IMR-90 (cell line): Measurements from ENCODE around the gene BCL11A. TPM values are rescaled to one million over a fixed set of nuclear protein-coding genes. Genes with fewer than 3 reads are reported as not detected.

Experiments used
- ATAC-seq: fragments of 200-7000 bp; cut with Tn5 transposase; 2 replicates; pipeline ENCODE4 v1.9.1; 2020; ENCODE audit warnings: low read depth, mild to moderate bottlenecking, moderate library complexity
- BruUV-seq: library from RNA; stranded (reverse); fragments of 400-500 nt; replicated peaks from 2 replicates; lab custom pipeline; 2021; lab: Mats Ljungman, UMichigan
- CTCF ChIA-PET: fragments of 300-600 bp; formaldehyde crosslinking; extraction: SDS; loops from one replicate; lab custom pipeline; 2021; ENCODE audit warnings: antibody characterized with exemption; lab: Yijun Ruan, JAX
- POLR2A ChIA-PET: fragments of 300-600 bp; sonication (Branson Sonifier 250); formaldehyde crosslinking; loops from one replicate; lab custom pipeline; 2022; ENCODE audit warnings: antibody characterized with exemption; ENCODE audit not compliant: unreplicated experiment; lab: Charles Lee
- DNase-seq: peaks from one replicate; pipeline ENCODE4 v3.0.0; 2013
- H2AFZ ChIP-seq: replicated peaks from 2 replicates; pipeline ENCODE3; 2013; ENCODE audit warnings: low read length, mild to moderate bottlenecking; ENCODE audit not compliant: poor library complexity
- H2AK5ac ChIP-seq: 2 replicates; pipeline ENCODE4 v1.6.1; 2013; ENCODE audit warnings: low read depth, low read length, inconsistent platforms
- H2AK9ac ChIP-seq: replicated peaks from 2 replicates; pipeline ENCODE3; 2013; ENCODE audit warnings: mild to moderate bottlenecking, low read depth, low read length, moderate library complexity; ENCODE audit not compliant: poor library complexity
- H2BK120ac ChIP-seq: 2 replicates; pipeline ENCODE4 v1.6.1; 2013; ENCODE audit warnings: low read depth, low read length, inconsistent platforms
- H2BK15ac ChIP-seq: 3 replicates; pipeline ENCODE4 v1.6.1; 2013; ENCODE audit warnings: low read depth, low read length, inconsistent platforms
- H2BK20ac ChIP-seq: 2 replicates; pipeline ENCODE4 v1.6.1; 2013; ENCODE audit warnings: low read depth, mild to moderate bottlenecking, inconsistent platforms, low read length, moderate library complexity
- H2BK5ac ChIP-seq: 2 replicates; pipeline ENCODE4 v1.6.1; 2013; ENCODE audit warnings: mild to moderate bottlenecking, low read depth, low read length, inconsistent platforms; ENCODE audit not compliant: poor library complexity, severe bottlenecking
- H3K14ac ChIP-seq: replicated peaks from 2 replicates; pipeline ENCODE4 v1.6.1; 2013; ENCODE audit warnings: low read depth, low read length, inconsistent platforms
- H3K18ac ChIP-seq: 2 replicates; pipeline ENCODE4 v1.6.1; 2013; ENCODE audit warnings: low read depth, low read length, control low read depth
- H3K23ac ChIP-seq: 2 replicates; pipeline ENCODE4 v1.6.1; 2013; ENCODE audit warnings: low read depth, low read length, inconsistent platforms
- H3K27ac ChIP-seq: 2 replicates; pipeline ENCODE4 v1.5.1; 2013; ENCODE audit warnings: mild to moderate bottlenecking, control low read depth, low read length; ENCODE audit not compliant: insufficient read depth
- H3K27me3 ChIP-seq: 2 replicates; pipeline ENCODE4 v1.6.1; 2013; ENCODE audit warnings: low read length; ENCODE audit not compliant: control insufficient read depth, insufficient read depth
- H3K36me3 ChIP-seq: 2 replicates; pipeline ENCODE4 v1.6.1; 2013; ENCODE audit warnings: low read length, mixed read lengths; ENCODE audit not compliant: control insufficient read depth, insufficient read depth
- H3K4ac ChIP-seq: 2 replicates; pipeline ENCODE4 v1.6.1; 2013; ENCODE audit warnings: low read depth, low read length, inconsistent platforms
- H3K4me1 ChIP-seq: 2 replicates; pipeline ENCODE4 v1.6.1; 2013; ENCODE audit warnings: low read length, mixed read lengths; ENCODE audit not compliant: control insufficient read depth, insufficient read depth
- H3K4me2 ChIP-seq: 2 replicates; pipeline ENCODE4 v1.6.1; 2013; ENCODE audit warnings: low read depth, mild to moderate bottlenecking, control low read depth, low read length, moderate library complexity
- H3K4me3 ChIP-seq: 2 replicates; pipeline ENCODE4 v1.5.1; 2013; ENCODE audit warnings: low read depth, mild to moderate bottlenecking, control low read depth, low read length, moderate library complexity; ENCODE audit not compliant: insufficient read depth
- H3K56ac ChIP-seq: 2 replicates; pipeline ENCODE4 v1.6.1; 2013; ENCODE audit warnings: low read length, inconsistent platforms; ENCODE audit not compliant: insufficient read depth; ENCODE audit errors: extremely low read depth
- H3K79me1 ChIP-seq, 2 experiments: 2 replicates each; pipeline ENCODE4 v1.6.1; 2013; ENCODE audit warnings: low read length in 2 of 2, inconsistent platforms in 1 of 2, low read depth in 1 of 2
- H3K9ac ChIP-seq: 2 replicates; pipeline ENCODE4 v1.6.1; 2013; ENCODE audit warnings: low read depth, low read length, control low read depth
- H3K9me1 ChIP-seq: 2 replicates; pipeline ENCODE4 v1.6.1; 2013; ENCODE audit warnings: low read length, inconsistent platforms; ENCODE audit not compliant: insufficient read depth
- H3K9me3 ChIP-seq: 2 replicates; pipeline ENCODE4 v1.6.1; 2013; ENCODE audit warnings: low read length; ENCODE audit not compliant: control insufficient read depth, insufficient read depth
- H4K20me1 ChIP-seq: 2 replicates; pipeline ENCODE4 v1.6.1; 2013; ENCODE audit warnings: low read length, inconsistent platforms; ENCODE audit not compliant: insufficient read depth
- H4K5ac ChIP-seq: 2 replicates; pipeline ENCODE4 v1.6.1; 2013; ENCODE audit warnings: mild to moderate bottlenecking, low read depth, low read length, control low read depth
- H4K8ac ChIP-seq, 2 experiments: 2 replicates each; pipeline ENCODE4 v1.6.1; 2013; ENCODE audit warnings: low read depth in 2 of 2, low read length in 2 of 2, control low read depth in 1 of 2, inconsistent platforms in 1 of 2
- H4K91ac ChIP-seq: 2 replicates; pipeline ENCODE4 v1.6.1; 2013; ENCODE audit warnings: low read depth, low read length, inconsistent platforms; ENCODE audit not compliant: insufficient read depth
- BHLHE40 ChIP-seq: fragments of 150-350 bp; IDR thresholded peaks from 2 replicates; pipeline ENCODE4 v1.6.1; 2016; ENCODE audit warnings: mild to moderate bottlenecking, low read depth, low read length
- CHD1 ChIP-seq: IDR thresholded peaks from 2 replicates; pipeline ENCODE4 v1.6.1; 2012; ENCODE audit warnings: low read depth, low read length, improper control_type of control experiment
- ELK1 ChIP-seq: fragments of 150-350 bp; IDR thresholded peaks from 2 replicates; pipeline ENCODE4 v1.6.1; 2016; ENCODE audit warnings: low read depth, mild to moderate bottlenecking, low read length, moderate library complexity, borderline replicate concordance
- MAFK ChIP-seq: IDR thresholded peaks from 2 replicates; pipeline ENCODE4 v1.6.1; 2012; ENCODE audit warnings: low read depth, low read length, improper control_type of control experiment
- MAZ ChIP-seq: IDR thresholded peaks from 2 replicates; pipeline ENCODE4 v1.6.1; 2012; ENCODE audit warnings: low read depth, mild to moderate bottlenecking, low read length, improper control_type of control experiment, moderate library complexity, borderline replicate concordance
- MXI1 ChIP-seq: IDR thresholded peaks from 2 replicates; pipeline ENCODE4 v1.6.1; 2012; ENCODE audit warnings: low read depth, mild to moderate bottlenecking, low read length, moderate library complexity, borderline replicate concordance
- WGBS, 2 experiments: methylation state at CpG; one replicate each; pipeline versions ENCODE4 v1.1.5 to v1.1.7; 2013; ENCODE audit warnings: missing lambda C conversion rate in 2 of 2; ENCODE audit not compliant: insufficient read length in 1 of 2; ENCODE audit errors: extremely low coverage in 2 of 2; 5-methylcytosine and 5-hydroxymethylcytosine counted together
- dilution Hi-C: fragments of 300-500 bp; cut with HindIII; formaldehyde crosslinking; loops from one replicate; pipeline ENCODE4 v1.14.3; 2018; ENCODE audit warnings: low sequenced_read_pairs; ENCODE audit not compliant: unreplicated experiment
- in situ Hi-C: fragments of 300-500 bp; cut with MboI; formaldehyde crosslinking; loops from 3 replicates; pipeline ENCODE4 v1.14.3; 2019; ENCODE audit warnings: low sequenced_read_pairs, inconsistent platforms, mixed read lengths
- intact Hi-C: fragments of 100-400 bp; cut with micrococcal nuclease; formaldehyde crosslinking; loops from 2 replicates; pipeline ENCODE4 v1.10.0; 2022
- polyA plus RNA-seq, 3 experiments: library from polyadenylated mRNA; depleted of rRNA; stranded (reverse); fragments of >200 nt; gene quantifications; 2 replicates each; pipeline ENCODE4 v1.2.3, GENCODE V29; 2012; ENCODE audit warnings: low replicate concordance in 1 of 3
- total RNA-seq: library from RNA; depleted of rRNA; stranded (reverse); fragments of >200 nt; gene quantifications from 2 replicates; pipeline ENCODE4 v1.2.3, GENCODE V29; 2012

BCL11A gene
- total and polyA plus RNA-seq, 2 of the 4 experiments (the other 2 are of a cell fraction), result 1.0 to 1.1 TPM

DNA sequence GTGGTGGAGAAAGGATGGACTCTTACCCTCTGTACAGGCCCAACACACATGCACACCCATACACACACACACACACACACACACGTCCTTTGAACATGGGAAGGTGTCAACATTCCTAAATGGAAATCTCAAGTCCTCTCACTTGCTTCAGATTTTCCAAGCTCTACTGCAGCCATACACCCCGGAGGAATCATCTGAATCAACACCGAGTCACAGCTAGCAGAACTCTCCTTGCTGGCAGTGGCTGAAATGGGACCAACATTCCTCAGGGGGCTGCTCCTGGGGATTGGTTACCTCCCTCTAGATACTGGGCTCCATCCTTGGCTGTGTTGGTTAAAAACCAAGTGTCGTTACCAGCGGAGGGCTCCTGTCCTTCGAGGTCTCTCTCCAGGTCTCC, 112.7 kb downstream of the BCL11A start:
- TF ChIP-seq MXI1 (no peak), BHLHE40 (no peak), ELK1 (no peak), MAZ (no peak), MAFK (no peak), CHD1 (no peak)
- Histone ChIP-seq H3K4me1 (no peaks in the 10 kb centered on the region), H3K4ac (no peak overlapping the region), H3K23ac (no peak overlapping the region), H2BK120ac (no peak overlapping the region), H2AK9ac (no peak overlapping the region), H3K27ac (no peak overlapping the region), H3K36me3 (no peaks in the 10 kb centered on the region), H3K9ac (no peak overlapping the region), H3K4me3 (no peak overlapping the region), H2BK5ac (no peak overlapping the region), H3K27me3 (no peaks in the 10 kb centered on the region), H3K18ac (no peak overlapping the region), H3K56ac (no peak overlapping the region), H4K5ac (no peak overlapping the region), H2BK15ac (no peak overlapping the region), H3K9me1 (no peaks in the 10 kb centered on the region), H3K79me1 (no peaks in the 10 kb centered on the region), H4K8ac (no peak overlapping the region), H2BK20ac (no peak overlapping the region), H2AFZ (peak overlapping the region; percentile 51), H3K9me3 (no peaks in the 10 kb centered on the region), H4K91ac (no peak overlapping the region), H2AK5ac (no peak overlapping the region), H3K4me2 (no peak overlapping the region), H3K14ac (no peak overlapping the region), H4K20me1 (no peaks in the 10 kb centered on the region)
- dilution Hi-C loops, result no loop called here
- ChIA-PET CTCF (no interaction called here), POLR2A (no interaction called here)
- no CpG with 5 or more reads among the region's 6 CpGs for WGBS, 2 experiments
- BruUV-seq, result no TSS peak
- ATAC-seq, result peak; percentile 17; the same call in 1 of the 2 replicates
- in situ Hi-C loops, result no loop called here
- intact Hi-C loops, result no loop called here
- peak; percentile 10 for DNase-seq
